ENCODE data around the gene MBOAT1.

DNA sequence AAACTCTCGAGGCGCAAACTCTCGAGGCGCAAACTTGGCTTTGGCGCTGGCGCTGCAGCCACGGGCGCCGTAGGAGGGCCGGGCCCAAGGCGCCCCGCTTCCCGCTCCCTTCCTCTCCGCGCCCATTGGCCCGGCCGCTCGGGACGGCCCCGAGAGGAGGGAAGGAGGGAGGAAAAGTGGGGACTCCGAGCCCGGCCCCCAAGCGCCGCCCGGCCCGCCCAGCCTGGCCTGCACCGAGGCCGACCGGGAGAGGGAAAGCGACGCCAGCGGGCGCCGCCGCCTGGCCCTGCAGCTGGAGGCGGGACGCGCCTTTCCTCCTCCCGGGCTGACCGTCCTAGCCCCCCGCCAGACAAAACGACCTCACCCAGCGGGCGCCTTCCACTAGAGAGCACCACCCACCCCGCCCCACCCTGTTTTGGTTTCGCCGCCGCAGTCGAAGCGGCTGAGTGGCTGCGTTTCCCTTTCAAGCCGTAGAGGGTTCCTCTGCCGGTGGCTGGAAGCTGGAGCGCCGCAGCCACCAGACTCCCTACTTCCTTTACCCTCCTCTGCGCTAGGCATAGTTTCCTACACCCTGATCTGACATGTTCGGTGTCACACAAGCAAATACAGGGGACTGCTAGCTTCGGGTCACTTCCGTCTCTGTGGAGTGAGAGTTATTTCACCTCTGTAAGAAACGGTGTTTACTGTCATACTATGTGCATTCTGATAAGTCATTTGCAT, at the start of gene MBOAT1:
- TF ChIP-seq GATA2 (IDR thresholded peaks at IDR 0.05; ENCODE audit: low read depth, low read length) (no peak), GATA3 (IDR thresholded peaks at IDR 0.05; ENCODE audit: low read depth, low read length) (no peak)

Measured in SH-SY5Y (cell line).